Brain microvascular endothelial cell (primary cell): ENCODE data around the gene ZNF300.
"Not testable (repeated sequence)": the region's sequence is repeated elsewhere in the genome, so short reads cannot be mapped to it uniquely, and the experiment has no call there.

Experiments used
- DNase-seq: peaks from one replicate; pipeline ENCODE4 v3.0.0-alpha.2; 2020
- H3K27ac ChIP-seq: fragments of 250-450 bp; sonication (Bioruptor Pico); 2 replicates; pipeline ENCODE4 v1.5.1; 2020; ENCODE audit warnings: mild to moderate bottlenecking, moderate library complexity
- H3K27me3 ChIP-seq: fragments of 250-450 bp; sonication (Bioruptor Pico); replicated peaks from 2 replicates; pipeline ENCODE4 v1.5.1; 2020; ENCODE audit warnings: mild to moderate bottlenecking
- H3K36me3 ChIP-seq: fragments of 250-450 bp; sonication (Bioruptor Pico); replicated peaks from 2 replicates; pipeline ENCODE4 v1.5.1; 2020; ENCODE audit warnings: mild to moderate bottlenecking
- H3K4me3 ChIP-seq: 2 replicates; pipeline ENCODE4 v1.5.1; 2011; ENCODE audit warnings: low read depth, mild to moderate bottlenecking, control low read depth, low read length, moderate library complexity
- in situ Hi-C: cut with HindIII; loops from 2 replicates; pipeline ENCODE4 v1.10.0; 2017; ENCODE audit warnings: low sequenced_read_pairs, low pct_ligation_motif_present
- TF ChIP-seq, protein P1 (sequence below): IDR thresholded peaks from 2 replicates; pipeline ENCODE4 v1.5.1; 2011; ENCODE audit warnings: low read depth, mild to moderate bottlenecking, moderate library complexity, low read length, control low read depth, inconsistent platforms; ENCODE audit errors: missing control alignments

ZNF300 gene

DNA sequence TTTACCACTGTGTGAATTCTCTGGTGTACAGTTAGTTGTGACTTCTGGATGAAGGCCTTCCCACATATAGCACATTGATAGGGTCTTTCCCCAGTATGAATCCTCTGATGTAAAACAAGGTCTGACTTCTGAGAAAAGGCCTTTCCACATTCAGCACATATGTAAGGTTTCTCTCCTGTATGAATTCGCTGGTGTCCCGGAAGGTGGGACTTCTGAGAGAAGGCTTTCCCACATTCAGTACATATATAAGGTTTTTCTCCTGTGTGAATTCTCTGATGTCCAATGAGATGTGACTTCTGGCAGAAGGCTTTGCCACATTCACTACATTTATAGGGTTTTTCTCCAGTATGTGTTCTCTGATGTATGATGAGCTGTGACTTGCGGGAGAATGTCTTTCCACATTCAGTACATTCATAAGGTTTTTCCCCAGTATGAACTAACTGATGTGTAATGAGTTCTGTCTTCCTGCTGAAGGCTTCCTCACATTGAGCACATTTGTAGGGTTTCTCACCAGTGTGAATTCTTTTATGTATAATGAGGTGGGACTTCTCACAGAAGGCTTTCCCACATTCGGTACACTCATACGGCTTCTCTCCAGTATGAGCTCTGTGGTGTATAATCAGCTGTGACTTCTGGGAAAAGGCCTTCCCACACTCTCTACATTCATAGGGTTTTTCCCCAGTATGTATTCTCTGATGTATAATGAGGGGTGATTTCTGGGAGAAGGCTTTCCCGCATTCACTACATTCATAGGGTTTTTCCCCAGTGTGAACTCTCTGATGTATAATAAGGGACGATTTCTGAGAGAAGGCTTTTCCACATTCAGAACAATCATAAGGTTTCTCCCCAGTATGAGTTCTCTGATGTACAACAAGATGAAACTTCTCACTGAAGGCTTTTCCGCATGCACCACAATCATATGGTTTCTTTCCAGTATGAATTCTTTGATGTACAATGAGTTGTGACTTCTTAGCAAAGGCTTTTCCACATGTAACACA is 9.1 kb downstream of the ZNF300 start:
- in situ Hi-C loops: no loop called here
- no peaks in the 10 kb centered on the region for H3K27me3 ChIP-seq
- peaks cover 28% of the 10 kb centered on the region for H3K36me3 ChIP-seq
- no peak overlapping the region for H3K4me3 ChIP-seq
- no peak overlapping the region for H3K27ac ChIP-seq
- TF ChIP-seq, protein P1, sequence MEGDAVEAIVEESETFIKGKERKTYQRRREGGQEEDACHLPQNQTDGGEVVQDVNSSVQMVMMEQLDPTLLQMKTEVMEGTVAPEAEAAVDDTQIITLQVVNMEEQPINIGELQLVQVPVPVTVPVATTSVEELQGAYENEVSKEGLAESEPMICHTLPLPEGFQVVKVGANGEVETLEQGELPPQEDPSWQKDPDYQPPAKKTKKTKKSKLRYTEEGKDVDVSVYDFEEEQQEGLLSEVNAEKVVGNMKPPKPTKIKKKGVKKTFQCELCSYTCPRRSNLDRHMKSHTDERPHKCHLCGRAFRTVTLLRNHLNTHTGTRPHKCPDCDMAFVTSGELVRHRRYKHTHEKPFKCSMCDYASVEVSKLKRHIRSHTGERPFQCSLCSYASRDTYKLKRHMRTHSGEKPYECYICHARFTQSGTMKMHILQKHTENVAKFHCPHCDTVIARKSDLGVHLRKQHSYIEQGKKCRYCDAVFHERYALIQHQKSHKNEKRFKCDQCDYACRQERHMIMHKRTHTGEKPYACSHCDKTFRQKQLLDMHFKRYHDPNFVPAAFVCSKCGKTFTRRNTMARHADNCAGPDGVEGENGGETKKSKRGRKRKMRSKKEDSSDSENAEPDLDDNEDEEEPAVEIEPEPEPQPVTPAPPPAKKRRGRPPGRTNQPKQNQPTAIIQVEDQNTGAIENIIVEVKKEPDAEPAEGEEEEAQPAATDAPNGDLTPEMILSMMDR: no peak
- DNase-seq: no peak

DNA sequence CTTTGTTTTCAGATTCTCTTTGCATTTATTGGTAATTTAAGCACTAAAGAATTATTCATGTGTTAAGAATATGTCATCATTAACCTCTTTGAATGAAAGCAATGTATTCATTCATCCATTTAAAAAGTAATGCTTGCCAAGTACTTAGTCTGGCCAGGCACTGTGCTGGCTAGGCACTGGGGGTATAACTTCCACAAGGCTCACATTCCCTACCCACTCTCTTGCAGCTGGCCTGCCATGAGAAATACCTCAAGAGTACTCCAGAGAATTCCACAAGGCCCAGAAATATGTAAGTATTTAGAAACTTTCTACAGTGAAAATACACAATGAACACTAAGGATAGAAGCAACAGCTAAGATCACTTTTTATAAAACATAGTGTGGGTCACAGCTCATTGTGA is 25.4 kb downstream of the ZNF300 start:
- DNase-seq: no peak
- Histone ChIP-seq H3K36me3 (no peaks in the 10 kb centered on the region), H3K4me3 (no peak overlapping the region), H3K27ac (no peak overlapping the region), H3K27me3 (no peaks in the 10 kb centered on the region)
- TF ChIP-seq, protein P1: no peak
- in situ Hi-C loops: no loop called here

DNA sequence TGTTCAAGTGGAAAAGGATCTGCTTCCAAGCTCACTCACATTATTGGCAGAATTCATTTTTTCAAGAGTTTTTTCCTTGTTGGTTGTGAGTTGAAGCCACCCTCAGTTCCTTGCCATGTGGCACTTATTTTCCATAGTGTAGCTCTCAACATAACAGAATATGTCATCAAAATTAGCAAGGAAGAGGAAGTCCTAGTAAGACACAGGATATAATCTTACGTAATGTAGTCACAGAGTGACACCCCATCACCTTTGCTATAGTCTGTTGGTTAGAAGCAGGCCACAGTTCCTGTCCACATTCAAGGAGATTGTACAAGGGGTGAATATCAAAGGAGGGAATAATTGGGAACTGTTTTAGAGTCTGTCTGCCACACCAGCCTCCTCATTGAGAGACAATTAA is 42.7 kb downstream of the ZNF300 start:
- Histone ChIP-seq H3K27ac (no peak overlapping the region), H3K36me3 (no peaks in the 10 kb centered on the region), H3K4me3 (no peak overlapping the region), H3K27me3 (no peaks in the 10 kb centered on the region)
- in situ Hi-C loops: no loop called here
- TF ChIP-seq, protein P1: no peak
- DNase-seq: no peak

DNA sequence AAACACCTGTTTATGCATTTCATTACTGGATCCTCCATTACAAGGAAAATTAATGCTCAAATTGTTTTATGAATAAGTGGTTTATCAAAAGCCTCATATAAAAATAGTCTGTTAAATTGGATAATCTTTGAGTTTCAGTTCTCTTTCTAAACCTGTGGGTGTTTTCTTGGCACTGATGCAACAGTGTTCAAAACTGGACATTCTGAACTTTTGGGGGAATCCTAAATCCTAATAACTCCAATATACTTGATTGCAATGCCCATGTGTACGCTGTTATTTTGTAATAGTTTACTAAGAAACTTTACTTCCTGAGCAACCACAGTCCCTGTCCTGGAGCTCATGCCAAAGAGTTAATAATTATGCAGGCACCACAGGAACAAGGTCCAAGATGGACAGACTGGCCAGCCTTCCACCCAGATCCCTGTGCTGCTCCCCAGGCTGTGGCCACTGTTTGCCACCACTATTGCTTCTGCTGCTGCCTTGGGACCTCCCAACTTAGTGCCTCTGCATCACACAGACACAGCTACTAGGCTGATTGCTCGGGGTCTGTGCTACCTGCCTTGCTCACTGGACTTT is 44.4 kb downstream of the ZNF300 start:
- in situ Hi-C loops: no loop called here
- Histone ChIP-seq H3K27me3 (no peaks in the 10 kb centered on the region), H3K36me3 (no peaks in the 10 kb centered on the region), H3K27ac (no peak overlapping the region), H3K4me3 (no peak overlapping the region)
- TF ChIP-seq, protein P1: no peak
- DNase-seq: no peak

DNA sequence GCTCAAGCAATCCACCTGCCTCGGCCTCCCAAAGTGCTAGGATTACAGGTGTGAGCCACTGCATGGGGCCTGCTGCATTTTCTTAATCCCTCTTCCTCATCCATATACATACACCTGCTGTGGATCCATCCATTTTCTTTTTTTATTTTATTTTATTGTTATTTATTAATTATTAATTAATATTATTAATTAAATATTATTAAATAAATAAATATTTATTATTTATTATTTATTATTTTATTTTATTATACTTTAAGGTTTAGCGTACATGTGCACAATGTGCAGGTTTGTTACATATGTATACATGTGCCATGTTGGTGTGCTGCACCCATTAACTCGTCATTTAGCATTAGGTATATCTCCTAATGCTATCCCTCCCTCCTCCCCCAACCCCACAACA is 48.1 kb downstream of the ZNF300 start:
- H3K36me3 ChIP-seq, DNase-seq, H3K27me3 ChIP-seq, H3K27ac ChIP-seq, in situ Hi-C loops, H3K4me3 ChIP-seq: not testable (repeated sequence)

DNA sequence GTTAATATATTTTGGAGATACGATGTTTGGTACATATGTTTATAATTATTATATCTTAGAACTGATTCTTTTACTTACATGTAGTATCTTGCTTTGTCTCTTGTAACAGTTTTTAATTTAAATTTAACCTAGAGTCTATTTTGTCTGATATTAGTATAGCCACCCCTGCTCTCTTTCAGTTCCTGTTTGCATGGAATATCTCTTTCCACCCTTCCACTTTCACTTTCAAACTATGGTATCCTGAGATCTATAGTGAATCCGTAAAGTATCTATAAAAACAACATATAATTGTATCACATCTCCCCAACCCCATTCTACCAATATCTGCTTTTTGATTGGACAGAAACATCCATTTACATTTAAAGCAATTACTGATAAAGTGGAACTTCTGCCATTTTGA is 51.2 kb downstream of the ZNF300 start:
- TF ChIP-seq, protein P1: no peak
- Histone ChIP-seq H3K27me3 (no peaks in the 10 kb centered on the region), H3K27ac (no peak overlapping the region), H3K36me3 (no peaks in the 10 kb centered on the region), H3K4me3 (no peak overlapping the region)
- in situ Hi-C loops: no loop called here
- DNase-seq: no peak
